Heart left ventricle (tissue), 16 donors: ENCODE results near the gene CLNK. TPM values are rescaled to one million over a fixed set of nuclear protein-coding genes. Genes with fewer than 3 reads are reported as not detected.

Experiments
- ATAC-seq, 4 donors: fragments of 200-7000 bp; cut with Tn5 transposase; one replicate each; pipeline ENCODE4 v1.9.1; 2020 to 2022; ENCODE audit warnings: moderate library complexity in 4 of 4, mild to moderate bottlenecking in 3 of 4, moderate number of reproducible peaks in 1 of 4
- DNase-seq, 5 donors: peaks; one replicate each; pipeline ENCODE4 v3.0.0-alpha.2; 2020
- H3K27ac ChIP-seq, 12 donors: fragments of 200-600 bp; sonication (generic) in 4 of 12; one replicate each; pipeline versions ENCODE4 v1.5.0 to v1.8.0; 2016 to 2022; ENCODE audit warnings: mild to moderate bottlenecking in 2 of 12
- H3K27me3 ChIP-seq, 9 donors: fragments of 200-600 bp; sonication (generic) in 2 of 9; one replicate each; pipeline versions ENCODE4 v1.5.1 to v1.8.0; 2016 to 2022; ENCODE audit warnings: mild to moderate bottlenecking in 3 of 9
- H3K36me3 ChIP-seq, 9 donors: fragments of 200-600 bp; sonication (generic) in 2 of 9; one replicate each; pipeline versions ENCODE4 v1.5.0 to v1.8.0; 2018 to 2022; ENCODE audit warnings: mild to moderate bottlenecking in 2 of 9
- H3K4me1 ChIP-seq, 12 donors: fragments of 200-600 bp; sonication (generic) in 4 of 12; one replicate each; pipeline versions ENCODE4 v1.5.0 to v1.8.0; 2016 to 2022; ENCODE audit warnings: mild to moderate bottlenecking in 3 of 12
- H3K4me3 ChIP-seq, 12 donors: fragments of 200-600 bp; sonication (generic) in 4 of 12; one replicate each; pipeline versions ENCODE4 v1.5.0 to v1.8.0; 2017 to 2022; ENCODE audit warnings: mild to moderate bottlenecking in 9 of 12, moderate library complexity in 4 of 12
- H3K9me3 ChIP-seq, 12 donors: fragments of 200-600 bp; sonication (generic) in 4 of 12; one replicate each; pipeline versions ENCODE4 v1.5.0 to v1.8.0; 2016 to 2022; ENCODE audit warnings: mild to moderate bottlenecking in 1 of 12
- CTCF ChIP-seq, 12 donors: fragments of 200-600 bp; sonication (generic) in 4 of 12; IDR thresholded peaks; one replicate each; pipeline versions ENCODE4 v1.5.0 to v1.8.0; 2018 to 2022; ENCODE audit warnings: antibody characterized with exemption in 12 of 12, mild to moderate bottlenecking in 5 of 12
- POLR2A ChIP-seq, 2 donors: fragments of 450-650 bp; IDR thresholded peaks; one replicate each; pipeline ENCODE4 v1.6.1; 2017; ENCODE audit warnings: antibody characterized with exemption in 2 of 2, mild to moderate bottlenecking in 2 of 2, moderate library complexity in 2 of 2
- WGBS, 4 donors: extraction: QIAGEN DNeasy Blood & Tissue Kit in 2 of 4; methylation state at CpG; one replicate each; pipeline versions ENCODE4 v1.1.5 to v1.1.7; 2013 to 2018; 5-methylcytosine and 5-hydroxymethylcytosine counted together
- intact Hi-C, 10 donors: fragments of 100-400 bp; cut with DNase I; formaldehyde crosslinking; loops; one replicate each; pipeline versions ENCODE4 v1.11.1 to v1.14.2; 2022
- polyA plus RNA-seq, 2 donors: library from polyadenylated mRNA; stranded (reverse); fragments of 200-250 nt; gene quantifications; one replicate each; pipeline ENCODE4 v1.2.3, GENCODE V29; 2013
- total RNA-seq, 9 donors: library from RNA; depleted of rRNA in 2 of 9; stranded (reverse); fragments of >200 nt in 2 of 9; fragmentation: NEBNext Ultra II Directional in 3 of 9; extraction: Animal tissue kit (Norgen Biotek cat#: 25700) in 3 of 9; gene quantifications; one replicate each; pipeline versions ENCODE4 v1.1.0 to v1.2.4, GENCODE V29; 2016 to 2023
- donor health status: ischemic (EF 13 %, LVEDD 7.1; RV severe dilation, severe dysfunction).
- donor health status: healthy with polysubstance abuse.
- donor health status: DM: no; HTN: yes; CAD: no.
- donor health status: DM: no; HTN: no; CAD: no.
- donor health status: ischemic (EF 25% LVEDD 6.9; RV normal size, moderate dysfunction).
- donor health status: ischemic (EF 25% LVEDD 5.7; RV mildly dilated, moderate dysfunction).
- donor health status: healthy.
- donor health status: DM: yes; HTN: yes; CAD: no.
- donor health status: ischemic (EF 35%, LVEDD 5.7; RV mildly dilated, moderate dysfunction).
- donor health status: nonischemic (EF 11% LVEDD 7.7; RV severe dilation, severe dysfunction).
- donor health status: DM: yes; HTN: yes; CAD: no.
- donor health status: PGD.
- donor health status: ischemic (EF 29% LVEDD 5.4; RV normal size, mild dysfunction).
- donor health status: nonischemic (EF 23%, LVEDD 6.1; RV moderate dilation, normal function).

CLNK gene
- total and polyA plus RNA-seq, 11 donors = 0.01 to 0.16 (median 0.11) TPM; not detected in 8

- Histone ChIP-seq H3K4me3 (no peak overlapping the region), H3K9me3 (no peaks in the 10 kb centered on the region), H3K36me3 (no peaks in the 10 kb centered on the region), H3K27ac (no peak overlapping the region), H3K4me1 (no peaks in the 10 kb centered on the region), H3K27me3 (no peaks in the 10 kb centered on the region)
- ATAC-seq (no peak), DNase-seq (no peak)
- TF ChIP-seq POLR2A (IDR thresholded peaks at IDR 0.05) = no peak
- WGBS, 4 donors = 76 to 84% (median 82%) methylated on average over 6 of the region's 6 CpGs
- intact Hi-C loops = no loop called here
These were observed 25.3 kb downstream of the CLNK start for GRCh38 chr4:10659251-10659650.

GRCh38 chr4:10656988-10657387 is 27.6 kb downstream of the CLNK start:
- Histone ChIP-seq H3K36me3 (no peaks in the 10 kb centered on the region), H3K27ac (no peak overlapping the region), H3K9me3 (no peaks in the 10 kb centered on the region), H3K4me1 (no peaks in the 10 kb centered on the region), H3K4me3 (no peak overlapping the region), H3K27me3 (no peaks in the 10 kb centered on the region)
- TF ChIP-seq POLR2A (IDR thresholded peaks at IDR 0.05) = no peak
- TF ChIP-seq CTCF (IDR thresholded peaks at IDR 0.05) = no peak
- intact Hi-C loops = no loop called here
- ATAC-seq = no peak
- 45 to 59% (median 55%) methylated on average over 2 of the region's 2 CpGs for WGBS, 4 donors
- DNase-seq = no peak

- ATAC-seq (no peak), DNase-seq (no peak)
- intact Hi-C loops = no loop called here
- H3K27me3 ChIP-seq = no peaks in the 10 kb centered on the region
- no peak overlapping the region for H3K27ac ChIP-seq
- H3K4me3 ChIP-seq = no peak overlapping the region
- H3K36me3 ChIP-seq = no peaks in the 10 kb centered on the region
- 92 to 96% (median 93%) methylated on average over 3 of the region's 3 CpGs for WGBS, 4 donors
- no peaks in the 10 kb centered on the region for H3K9me3 ChIP-seq
- no peaks in the 10 kb centered on the region for H3K4me1 ChIP-seq
- TF ChIP-seq POLR2A (IDR thresholded peaks at IDR 0.05) (no peak), CTCF (IDR thresholded peaks at IDR 0.05) (no peak)
These were observed 28.1 kb downstream of the CLNK start for GRCh38 chr4:10656420-10656819.

- DNase-seq = no peak
- no peaks in the 10 kb centered on the region for H3K36me3 ChIP-seq
- H3K27me3 ChIP-seq = no peaks in the 10 kb centered on the region
- H3K4me3 ChIP-seq = no peak overlapping the region
- intact Hi-C loops = no loop called here
- ATAC-seq = no peak
- H3K4me1 ChIP-seq = no peaks in the 10 kb centered on the region
- no peak for TF ChIP-seq POLR2A (IDR thresholded peaks at IDR 0.05)
- TF ChIP-seq CTCF (IDR thresholded peaks at IDR 0.05) = no peak
- WGBS, 4 donors = 69 to 79% (median 74%) methylated on average over 6 of the region's 6 CpGs
- H3K27ac ChIP-seq = no peak overlapping the region
- H3K9me3 ChIP-seq = no peaks in the 10 kb centered on the region
These were observed 28.6 kb downstream of the CLNK start for GRCh38 chr4:10655968-10656367.

- no peak overlapping the region for H3K27ac ChIP-seq
- DNase-seq (no peak), ATAC-seq (no peak)
- no peak overlapping the region for H3K4me3 ChIP-seq
- H3K4me1 ChIP-seq = no peaks in the 10 kb centered on the region
- TF ChIP-seq POLR2A (IDR thresholded peaks at IDR 0.05) = no peak
- no peak for TF ChIP-seq CTCF (IDR thresholded peaks at IDR 0.05)
- 75 to 79% (median 77%) methylated on average over 2 of the region's 2 CpGs for WGBS, 4 donors
- H3K9me3 ChIP-seq = peaks cover 0 to 12% (median 0%) of the 10 kb centered on the region in 12 donors
- intact Hi-C loops = no loop called here
- no peaks in the 10 kb centered on the region for H3K36me3 ChIP-seq
- no peaks in the 10 kb centered on the region for H3K27me3 ChIP-seq
These were observed 36.1 kb downstream of the CLNK start for GRCh38 chr4:10648479-10648878.
